ENCODE measurements around the gene RFC5. TPM values are rescaled to one million over a fixed set of nuclear protein-coding genes. Genes with fewer than 3 reads are reported as not detected.

RFC5 gene
- total RNA-seq, 1 experiment from 2014 or later, result 50.4 TPM

DNA sequence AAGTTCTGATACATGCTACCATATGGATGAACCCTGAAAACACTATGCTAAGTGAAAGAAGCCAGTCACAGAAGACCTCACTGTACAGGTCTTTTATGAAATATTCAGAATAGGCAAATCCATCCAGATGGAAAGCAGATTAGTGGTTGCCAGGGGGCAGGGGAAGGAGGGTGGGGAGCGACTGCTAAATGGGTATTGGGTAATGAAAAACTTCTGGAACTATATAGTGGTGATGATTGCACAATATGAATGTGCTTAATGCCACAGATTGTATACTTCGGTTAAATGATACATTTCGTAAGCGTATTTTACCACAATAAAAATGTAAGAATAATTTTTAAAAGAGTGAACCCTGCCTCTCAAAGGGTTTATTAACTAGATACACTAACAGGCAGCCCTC, 35.9 kb upstream of the RFC5 start:
- Histone ChIP-seq H2AFZ (ENCODE audit: low read length) (no peak overlapping the region), H2BK20ac (ENCODE audit: low read depth, low read length, poor library complexity, severe bottlenecking) (no peak overlapping the region), H2BK12ac (ENCODE audit: insufficient read length, low read depth, low read length) (no peak overlapping the region), H3K4me2 (ENCODE audit: insufficient read depth, insufficient read length, low read length) (no peak overlapping the region), H3K4ac (ENCODE audit: low read depth, low read length) (no peak overlapping the region), H3K9ac (ENCODE audit: extremely low read depth, insufficient read length, low read length) (no peak overlapping the region), H3K79me1 (ENCODE audit: insufficient read depth, low read depth, low read length, poor library complexity, severe bottlenecking) (no peaks in the 10 kb centered on the region), H3K23ac (ENCODE audit: insufficient read length, low read depth, low read length) (no peak overlapping the region), H3K27me3 (ENCODE audit: insufficient read depth, low read length) (no peaks in the 10 kb centered on the region; the same call in 1 of the 2 replicates), H4K20me1 (ENCODE audit: control insufficient read depth, insufficient read depth, insufficient read length) (no peaks in the 10 kb centered on the region), H2AK5ac (ENCODE audit: insufficient read length, low read length) (no peak overlapping the region), H3K23me2 (ENCODE audit: insufficient read length, low read depth, low read length, poor library complexity, severe bottlenecking) (no peaks in the 10 kb centered on the region), H2BK15ac (ENCODE audit: low read depth, low read length) (no peak overlapping the region), H3K9me3 (ENCODE audit: control insufficient read depth, low read depth, low read length) (no peaks in the 10 kb centered on the region), H4K5ac (ENCODE audit: insufficient read length, low read depth, low read length) (no peak overlapping the region), H3K27ac (ENCODE audit: insufficient read length, low read depth, low read length) (no peak overlapping the region), H2BK5ac (ENCODE audit: insufficient read length, low read length) (no peak overlapping the region), H3K56ac (ENCODE audit: insufficient read length, low read depth, low read length) (no peak overlapping the region), H3T11ph (ENCODE audit: low read length) (no peak overlapping the region), H2BK120ac (ENCODE audit: low read depth, low read length, poor library complexity, severe bottlenecking) (no peak overlapping the region), H3K4me1 (ENCODE audit: insufficient read depth, low read length) (0 out of 2 replicates have a peak, but pooled peaks cover 2% of the 10 kb centered on the region), H4K8ac (replicated peaks; ENCODE audit: insufficient read length, low read depth, low read length) (no peak overlapping the region), H4K91ac (ENCODE audit: insufficient read length, low read depth, low read length) (no peak overlapping the region), H3K14ac (ENCODE audit: insufficient read depth, low read length) (no peak overlapping the region), H3K79me2 (ENCODE audit: insufficient read depth, low read length) (no peaks in the 10 kb centered on the region), H3K18ac (ENCODE audit: insufficient read length, low read depth, low read length) (no peak overlapping the region)
- Mint-ChIP-seq H3K9me3 (no peaks in the 10 kb centered on the region), H3K4me1 (0 out of 4 replicates have a peak, but pooled peaks cover 0 to 2% of the 10 kb centered on the region in 2 experiments), H3K27ac (no peak overlapping the region), H3K4me3 (no peak overlapping the region), H3K36me3 (ENCODE audit: insufficient read depth in 1 of 3, low read depth in 3 of 3) (no peaks in the 10 kb centered on the region), H3K27me3 (ENCODE audit: low read depth) (peaks cover 9% of the 10 kb centered on the region)
- DNase-seq, result no peak
- WGBS (ENCODE audit: extremely low coverage, insufficient read length, low lambda C conversion rate), result no CpG with 5 or more reads among the region's 4 CpGs
- TF ChIP-seq, protein P1, sequence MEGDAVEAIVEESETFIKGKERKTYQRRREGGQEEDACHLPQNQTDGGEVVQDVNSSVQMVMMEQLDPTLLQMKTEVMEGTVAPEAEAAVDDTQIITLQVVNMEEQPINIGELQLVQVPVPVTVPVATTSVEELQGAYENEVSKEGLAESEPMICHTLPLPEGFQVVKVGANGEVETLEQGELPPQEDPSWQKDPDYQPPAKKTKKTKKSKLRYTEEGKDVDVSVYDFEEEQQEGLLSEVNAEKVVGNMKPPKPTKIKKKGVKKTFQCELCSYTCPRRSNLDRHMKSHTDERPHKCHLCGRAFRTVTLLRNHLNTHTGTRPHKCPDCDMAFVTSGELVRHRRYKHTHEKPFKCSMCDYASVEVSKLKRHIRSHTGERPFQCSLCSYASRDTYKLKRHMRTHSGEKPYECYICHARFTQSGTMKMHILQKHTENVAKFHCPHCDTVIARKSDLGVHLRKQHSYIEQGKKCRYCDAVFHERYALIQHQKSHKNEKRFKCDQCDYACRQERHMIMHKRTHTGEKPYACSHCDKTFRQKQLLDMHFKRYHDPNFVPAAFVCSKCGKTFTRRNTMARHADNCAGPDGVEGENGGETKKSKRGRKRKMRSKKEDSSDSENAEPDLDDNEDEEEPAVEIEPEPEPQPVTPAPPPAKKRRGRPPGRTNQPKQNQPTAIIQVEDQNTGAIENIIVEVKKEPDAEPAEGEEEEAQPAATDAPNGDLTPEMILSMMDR (conservative IDR thresholded peaks at IDR 0.05), result no peak

Measured in H9 (cell line).